Activated B cell treated with CpG ODN at 0.5 μM for 24 hours (primary cell): Measurements from ENCODE around the gene ZNF366. TPM values are rescaled to one million over a fixed set of nuclear protein-coding genes. Genes with fewer than 3 reads are reported as not detected.

Experiments
- ATAC-seq: fragments of 200-7000 bp; cut with Tn5 transposase; one replicate; pipeline ENCODE4 v1.10.0; 2021; ENCODE audit warnings: low read depth, mild to moderate bottlenecking, moderate library complexity
- CTCF ChIA-PET: fragments of 350-600 bp; sonication (Branson Sonifier 250); formaldehyde crosslinking; loops from one replicate; lab custom pipeline; 2021; ENCODE audit warnings: antibody characterized with exemption; lab: Charles Lee
- POLR2A ChIA-PET: fragments of 350-600 bp; sonication (Branson Sonifier 250); formaldehyde crosslinking; loops from one replicate; lab custom pipeline; 2021; ENCODE audit warnings: antibody characterized with exemption; lab: Charles Lee
- DNase-seq: peaks from one replicate; pipeline ENCODE4 v3.0.0; 2022
- H3K27ac Mint-ChIP-seq: one replicate; pipeline ENCODE4 v1.8.0; 2020; ENCODE audit warnings: mixed read lengths
- H3K27me3 Mint-ChIP-seq: one replicate; pipeline ENCODE4 v1.8.0; 2021; ENCODE audit warnings: mixed read lengths
- H3K36me3 Mint-ChIP-seq: one replicate; pipeline ENCODE4 v1.8.0; 2021; ENCODE audit warnings: low read depth, mixed read lengths
- H3K4me1 Mint-ChIP-seq: one replicate; pipeline ENCODE4 v1.8.0; 2021; ENCODE audit warnings: mixed read lengths
- H3K4me3 Mint-ChIP-seq: one replicate; pipeline ENCODE4 v1.8.0; 2020; ENCODE audit warnings: mild to moderate bottlenecking, mixed read lengths
- H3K9me3 Mint-ChIP-seq: one replicate; pipeline ENCODE4 v1.8.0; 2020; ENCODE audit warnings: mixed read lengths
- intact Hi-C: fragments of 100-400 bp; cut with micrococcal nuclease; formaldehyde crosslinking; loops from one replicate; pipeline ENCODE4 v1.15.1; 2024
- total RNA-seq: library from RNA; stranded (reverse); gene quantifications from 2 replicates; pipeline ENCODE4 v1.2.3, GENCODE V29; 2022
- TF ChIP-seq, protein P1 (sequence below): fragments of 200-600 bp; IDR thresholded peaks from one replicate; pipeline ENCODE4 v1.8.0; 2022; ENCODE audit warnings: antibody characterized with exemption, mild to moderate bottlenecking

ZNF366 gene
- total RNA-seq, 1 donor from 2014 or later = not detected

DNA sequence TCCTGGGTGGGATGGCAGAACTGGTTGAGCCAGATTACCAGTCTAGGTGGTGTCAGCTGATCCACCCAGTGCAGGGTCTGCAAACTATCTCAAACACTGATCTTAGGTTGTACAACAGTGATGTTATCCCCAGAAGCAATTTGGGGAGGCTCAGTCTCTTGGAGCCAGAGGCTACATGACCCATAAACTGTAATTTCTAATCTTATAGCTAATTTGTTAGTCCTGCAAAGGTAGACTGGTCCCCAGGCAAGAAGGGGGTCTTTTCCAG is 5.3 kb upstream of the ZNF366 start:
- Mint-ChIP-seq H3K36me3 (no peaks in the 10 kb centered on the region), H3K9me3 (no peaks in the 10 kb centered on the region), H3K4me1 (peaks cover 23% of the 10 kb centered on the region), H3K27ac (no peak overlapping the region), H3K4me3 (no peak overlapping the region), H3K27me3 (peaks cover 5% of the 10 kb centered on the region)
- no peak for DNase-seq
- ChIA-PET POLR2A (no interaction called here), CTCF (no interaction called here)
- TF ChIP-seq, protein P1, sequence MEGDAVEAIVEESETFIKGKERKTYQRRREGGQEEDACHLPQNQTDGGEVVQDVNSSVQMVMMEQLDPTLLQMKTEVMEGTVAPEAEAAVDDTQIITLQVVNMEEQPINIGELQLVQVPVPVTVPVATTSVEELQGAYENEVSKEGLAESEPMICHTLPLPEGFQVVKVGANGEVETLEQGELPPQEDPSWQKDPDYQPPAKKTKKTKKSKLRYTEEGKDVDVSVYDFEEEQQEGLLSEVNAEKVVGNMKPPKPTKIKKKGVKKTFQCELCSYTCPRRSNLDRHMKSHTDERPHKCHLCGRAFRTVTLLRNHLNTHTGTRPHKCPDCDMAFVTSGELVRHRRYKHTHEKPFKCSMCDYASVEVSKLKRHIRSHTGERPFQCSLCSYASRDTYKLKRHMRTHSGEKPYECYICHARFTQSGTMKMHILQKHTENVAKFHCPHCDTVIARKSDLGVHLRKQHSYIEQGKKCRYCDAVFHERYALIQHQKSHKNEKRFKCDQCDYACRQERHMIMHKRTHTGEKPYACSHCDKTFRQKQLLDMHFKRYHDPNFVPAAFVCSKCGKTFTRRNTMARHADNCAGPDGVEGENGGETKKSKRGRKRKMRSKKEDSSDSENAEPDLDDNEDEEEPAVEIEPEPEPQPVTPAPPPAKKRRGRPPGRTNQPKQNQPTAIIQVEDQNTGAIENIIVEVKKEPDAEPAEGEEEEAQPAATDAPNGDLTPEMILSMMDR = no peak
- no peak for ATAC-seq
- intact Hi-C loops = no loop called here

- DNase-seq = no peak
- no peak for ATAC-seq
- POLR2A ChIA-PET = no interaction called here
- intact Hi-C loops = no loop called here
- Mint-ChIP-seq H3K4me3 (no peak overlapping the region), H3K36me3 (no peaks in the 10 kb centered on the region), H3K27ac (no peak overlapping the region), H3K4me1 (peaks cover 27% of the 10 kb centered on the region), H3K9me3 (no peaks in the 10 kb centered on the region), H3K27me3 (peaks cover 5% of the 10 kb centered on the region)
- CTCF ChIA-PET = no interaction called here
- TF ChIP-seq, protein P1 = no peak
These were observed 4.8 kb upstream of the ZNF366 start for GRCh38 chr5:72511774-72512592.

DNA sequence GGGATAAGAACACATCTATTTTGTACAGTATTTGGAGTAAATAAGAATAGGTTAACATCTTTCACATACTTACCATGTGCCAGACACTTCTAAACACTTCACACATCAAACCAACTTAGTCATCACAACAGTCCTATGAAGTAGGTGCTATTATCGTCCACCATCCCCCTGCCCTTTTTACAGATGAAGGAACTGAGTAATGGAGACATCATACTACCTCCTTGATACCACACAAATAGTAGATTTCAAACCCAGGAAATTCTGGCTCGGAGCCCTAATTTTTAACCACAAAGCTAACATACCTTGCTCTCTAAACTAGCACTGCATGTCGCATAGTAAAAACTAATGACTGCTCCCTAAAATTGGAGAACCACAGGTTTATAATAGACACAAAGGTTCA is 4.2 kb upstream of the ZNF366 start:
- ATAC-seq (no peak), DNase-seq (no peak)
- ChIA-PET POLR2A (no interaction called here), CTCF (no interaction called here)
- H3K4me3 Mint-ChIP-seq = no peak overlapping the region
- peaks cover 5% of the 10 kb centered on the region for H3K27me3 Mint-ChIP-seq
- H3K27ac Mint-ChIP-seq = no peak overlapping the region
- H3K4me1 Mint-ChIP-seq = peaks cover 32% of the 10 kb centered on the region
- TF ChIP-seq, protein P1 = no peak
- intact Hi-C loops = no loop called here
- H3K9me3 Mint-ChIP-seq = no peaks in the 10 kb centered on the region
- H3K36me3 Mint-ChIP-seq = no peaks in the 10 kb centered on the region

- ChIA-PET POLR2A (no interaction called here), CTCF (no interaction called here)
- Mint-ChIP-seq H3K27ac (no peak overlapping the region), H3K9me3 (no peaks in the 10 kb centered on the region), H3K27me3 (peaks cover 5% of the 10 kb centered on the region), H3K36me3 (no peaks in the 10 kb centered on the region), H3K4me3 (no peak overlapping the region), H3K4me1 (peaks cover 32% of the 10 kb centered on the region)
- TF ChIP-seq, protein P1 = no peak
- ATAC-seq (no peak), DNase-seq (no peak)
- intact Hi-C loops = no loop called here
These were observed 3.5 kb upstream of the ZNF366 start for GRCh38 chr5:72510610-72511181.

GRCh38 chr5:72509401-72509800 is 2.2 kb upstream of the ZNF366 start:
- no peak for ATAC-seq
- Mint-ChIP-seq H3K27me3 (peaks cover 3% of the 10 kb centered on the region), H3K36me3 (no peaks in the 10 kb centered on the region), H3K4me1 (peaks cover 32% of the 10 kb centered on the region), H3K4me3 (no peak overlapping the region), H3K9me3 (no peaks in the 10 kb centered on the region), H3K27ac (no peak overlapping the region)
- CTCF ChIA-PET = no interaction called here
- no peak for DNase-seq
- TF ChIP-seq, protein P1 = no peak
- POLR2A ChIA-PET = no interaction called here
- intact Hi-C loops = no loop called here
